ENCODE results near the gene EYA3.

EYA3 gene

GRCh38 chr1:28073867-28074266 is 14.5 kb downstream of the EYA3 start:
- H3K27ac ChIP-seq (ENCODE audit: insufficient read depth in 1 of 2, low read depth in 1 of 2, low read length in 2 of 2, poor library complexity in 1 of 2, severe bottlenecking in 2 of 2): no peak overlapping the region
- H3K4me3 ChIP-seq (ENCODE audit: control insufficient read depth in 1 of 7, extremely low read depth in 1 of 7, insufficient read depth in 4 of 7, low read depth in 2 of 7, low read length in 6 of 7): no peak overlapping the region
- no peak for DNase-seq
- POLR2A ChIA-PET: no interaction called here
- H3K36me3 ChIP-seq (ENCODE audit: control insufficient read depth in 4 of 4, insufficient read depth in 4 of 4, low read length in 3 of 4): peaks cover 0 to 16% (median 2%) of the 10 kb centered on the region in 4 experiments
- H3K4me1 ChIP-seq (ENCODE audit: control extremely low read depth in 1 of 4, control insufficient read depth in 4 of 4, insufficient read depth in 4 of 4, low read length in 3 of 4): peaks cover 0 to 3% (median 0%) of the 10 kb centered on the region in 4 experiments
- H3K27me3 ChIP-seq (replicated peaks in 2 of 5; ENCODE audit: control insufficient read depth in 4 of 5, insufficient read depth in 5 of 5, low read length in 4 of 5): no peaks in the 10 kb centered on the region
- CTCF ChIA-PET: no interaction called here
- WGBS (ENCODE audit: insufficient coverage): no CpG with 5 or more reads among the region's 1 CpG
- no peaks in the 10 kb centered on the region for H3K9me3 ChIP-seq (ENCODE audit: control extremely low read depth in 1 of 5, control insufficient read depth in 4 of 5, insufficient read depth in 2 of 5, low read depth in 1 of 5, low read length in 4 of 5)

DNA sequence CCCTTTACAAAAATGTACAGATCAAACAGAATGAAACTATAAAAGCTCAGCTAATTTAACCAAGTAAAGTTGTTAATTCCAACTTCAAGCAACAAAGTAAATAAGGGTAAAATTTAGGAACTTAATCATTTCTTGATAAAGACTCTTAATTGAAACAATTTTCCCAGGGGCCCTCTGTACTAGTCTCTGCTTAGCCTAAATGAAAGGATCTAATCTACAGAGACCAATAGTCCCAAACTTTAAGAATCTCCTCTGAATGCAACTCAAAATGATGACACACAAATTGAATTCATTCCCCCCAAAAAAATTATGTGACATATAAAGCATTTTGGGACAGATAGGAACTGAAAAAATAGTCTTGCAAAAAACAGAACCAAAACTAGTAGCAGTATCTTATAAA is 16.6 kb downstream of the EYA3 start:
- H3K4me3 ChIP-seq (ENCODE audit: control insufficient read depth in 1 of 7, extremely low read depth in 1 of 7, insufficient read depth in 4 of 7, low read depth in 2 of 7, low read length in 6 of 7): no peak overlapping the region
- H3K36me3 ChIP-seq (ENCODE audit: control insufficient read depth in 4 of 4, insufficient read depth in 4 of 4, low read length in 3 of 4): peaks cover 0 to 10% (median 0%) of the 10 kb centered on the region in 4 experiments
- no peaks in the 10 kb centered on the region for H3K27me3 ChIP-seq (replicated peaks in 2 of 5; ENCODE audit: control insufficient read depth in 4 of 5, insufficient read depth in 5 of 5, low read length in 4 of 5)
- DNase-seq: no peak
- ChIA-PET POLR2A (no interaction called here), CTCF (no interaction called here)
- H3K9me3 ChIP-seq (ENCODE audit: control extremely low read depth in 1 of 5, control insufficient read depth in 4 of 5, insufficient read depth in 2 of 5, low read depth in 1 of 5, low read length in 4 of 5): no peaks in the 10 kb centered on the region
- peaks cover 0 to 3% (median 1%) of the 10 kb centered on the region in 4 experiments for H3K4me1 ChIP-seq (ENCODE audit: control extremely low read depth in 1 of 4, control insufficient read depth in 4 of 4, insufficient read depth in 4 of 4, low read length in 3 of 4)
- no peak overlapping the region for H3K27ac ChIP-seq (ENCODE audit: insufficient read depth in 1 of 2, low read depth in 1 of 2, low read length in 2 of 2, poor library complexity in 1 of 2, severe bottlenecking in 2 of 2)

DNA sequence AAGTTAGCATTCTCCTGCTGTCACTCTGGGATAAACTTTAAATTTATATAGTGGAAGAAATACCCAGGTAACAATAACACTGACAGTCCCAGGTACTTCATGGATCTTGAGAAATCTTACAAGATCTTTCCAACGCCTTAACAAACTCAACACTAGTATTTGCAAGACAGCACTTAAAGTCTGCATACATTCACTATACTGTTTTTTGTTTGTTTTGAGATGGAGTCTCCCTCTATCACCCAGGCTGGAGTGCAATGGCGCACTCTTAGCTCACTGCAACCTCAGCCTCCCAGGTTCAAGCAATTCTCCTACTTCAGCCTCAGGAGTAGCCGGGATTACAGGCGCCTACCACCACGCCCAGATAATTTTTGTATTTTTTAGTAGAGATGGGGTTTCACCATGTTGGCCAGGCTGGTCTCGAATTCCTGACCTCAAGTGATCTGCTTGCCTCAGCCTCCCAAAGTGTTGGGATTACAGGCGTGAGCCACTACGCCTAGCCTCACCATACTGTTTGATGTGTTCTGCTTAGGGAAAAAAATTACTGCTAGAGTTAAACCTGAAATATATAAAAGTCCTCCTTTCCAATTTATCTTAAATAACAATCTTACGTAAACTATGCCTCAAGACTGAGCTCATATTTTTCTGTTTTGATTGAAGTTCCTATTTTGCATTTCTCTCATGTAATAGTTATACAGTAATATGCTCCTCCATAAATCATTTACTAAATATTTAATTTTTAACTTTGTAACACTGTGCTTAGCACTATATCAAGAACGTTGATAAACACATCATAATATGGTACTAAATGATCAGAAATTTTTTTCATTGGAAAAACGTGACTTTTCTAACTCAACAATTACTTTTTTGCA is 17.5 kb downstream of the EYA3 start:
- no peak overlapping the region for H3K4me3 ChIP-seq (ENCODE audit: control insufficient read depth in 1 of 7, extremely low read depth in 1 of 7, insufficient read depth in 4 of 7, low read depth in 2 of 7, low read length in 6 of 7)
- no peak for DNase-seq
- peaks cover 0 to 7% (median 1%) of the 10 kb centered on the region in 4 experiments for H3K4me1 ChIP-seq (ENCODE audit: control extremely low read depth in 1 of 4, control insufficient read depth in 4 of 4, insufficient read depth in 4 of 4, low read length in 3 of 4)
- H3K27me3 ChIP-seq (replicated peaks in 2 of 5; ENCODE audit: control insufficient read depth in 4 of 5, insufficient read depth in 5 of 5, low read length in 4 of 5): no peaks in the 10 kb centered on the region
- no peaks in the 10 kb centered on the region for H3K9me3 ChIP-seq (ENCODE audit: control extremely low read depth in 1 of 5, control insufficient read depth in 4 of 5, insufficient read depth in 2 of 5, low read depth in 1 of 5, low read length in 4 of 5)
- no peak overlapping the region for H3K27ac ChIP-seq (ENCODE audit: insufficient read depth in 1 of 2, low read depth in 1 of 2, low read length in 2 of 2, poor library complexity in 1 of 2, severe bottlenecking in 2 of 2)
- 86% methylated on average over 1 of the region's 11 CpGs for WGBS (ENCODE audit: insufficient coverage)
- peaks cover 0 to 9% (median 0%) of the 10 kb centered on the region in 4 experiments for H3K36me3 ChIP-seq (ENCODE audit: control insufficient read depth in 4 of 4, insufficient read depth in 4 of 4, low read length in 3 of 4)
- POLR2A ChIA-PET: no interaction called here
- CTCF ChIA-PET: no interaction called here

DNA sequence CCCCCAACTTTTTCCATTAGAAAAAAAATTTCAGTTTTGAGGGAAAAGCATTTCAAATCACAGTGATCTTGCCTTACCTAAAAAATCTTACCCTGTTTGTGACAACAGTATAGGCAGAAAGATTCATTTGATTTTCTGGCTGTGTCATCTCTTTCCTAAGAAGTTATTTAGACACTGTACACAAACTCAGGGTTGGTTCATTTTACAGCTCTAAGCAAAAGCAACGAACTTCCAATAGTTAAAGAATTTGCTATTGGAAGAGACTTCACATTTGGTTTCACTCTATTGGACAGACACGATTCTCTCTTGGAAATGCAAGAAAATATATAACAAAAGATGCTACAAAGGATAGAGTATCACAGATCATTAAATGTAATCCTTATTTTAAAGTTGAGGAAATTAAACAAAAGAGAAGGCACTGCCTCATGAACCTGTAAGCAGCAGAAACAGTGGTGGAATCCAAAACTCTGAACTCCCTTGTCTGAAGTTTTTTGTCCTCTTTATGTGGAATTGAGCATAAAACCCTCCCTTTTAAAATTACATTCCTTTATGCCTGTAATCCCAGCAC is 20.8 kb downstream of the EYA3 start:
- H3K9me3 ChIP-seq (ENCODE audit: control extremely low read depth in 1 of 5, control insufficient read depth in 4 of 5, insufficient read depth in 2 of 5, low read depth in 1 of 5, low read length in 4 of 5): no peaks in the 10 kb centered on the region
- no peaks in the 10 kb centered on the region for H3K27me3 ChIP-seq (replicated peaks in 2 of 5; ENCODE audit: control insufficient read depth in 4 of 5, insufficient read depth in 5 of 5, low read length in 4 of 5)
- peaks cover 0 to 7% (median 0%) of the 10 kb centered on the region in 4 experiments for H3K4me1 ChIP-seq (ENCODE audit: control extremely low read depth in 1 of 4, control insufficient read depth in 4 of 4, insufficient read depth in 4 of 4, low read length in 3 of 4)
- H3K27ac ChIP-seq (ENCODE audit: insufficient read depth in 1 of 2, low read depth in 1 of 2, low read length in 2 of 2, poor library complexity in 1 of 2, severe bottlenecking in 2 of 2): no peak overlapping the region
- ChIA-PET POLR2A (no interaction called here), CTCF (interaction anchor here (1.5 kb wide), 1 partner anchor 20 kb away, joined by 6 read pairs; the partner anchor contains the start of gene EYA3)
- no peak for DNase-seq
- no peak overlapping the region for H3K4me3 ChIP-seq (ENCODE audit: control insufficient read depth in 1 of 7, extremely low read depth in 1 of 7, insufficient read depth in 4 of 7, low read depth in 2 of 7, low read length in 6 of 7)
- WGBS (ENCODE audit: insufficient coverage): 88% methylated on average over 1 of the region's 2 CpGs
- H3K36me3 ChIP-seq (ENCODE audit: control insufficient read depth in 4 of 4, insufficient read depth in 4 of 4, low read length in 3 of 4): peaks cover 0 to 4% (median 1%) of the 10 kb centered on the region in 4 experiments

- CTCF ChIA-PET: interaction anchor here (1.5 kb wide), 1 partner anchor 21 kb away, joined by 6 read pairs; the partner anchor contains the start of gene EYA3
- no CpG with 5 or more reads among the region's 3 CpGs for WGBS (ENCODE audit: insufficient coverage)
- no peak overlapping the region for H3K27ac ChIP-seq (ENCODE audit: insufficient read depth in 1 of 2, low read depth in 1 of 2, low read length in 2 of 2, poor library complexity in 1 of 2, severe bottlenecking in 2 of 2)
- peaks cover 0 to 4% (median 1%) of the 10 kb centered on the region in 4 experiments for H3K36me3 ChIP-seq (ENCODE audit: control insufficient read depth in 4 of 4, insufficient read depth in 4 of 4, low read length in 3 of 4)
- no peaks in the 10 kb centered on the region for H3K9me3 ChIP-seq (ENCODE audit: control extremely low read depth in 1 of 5, control insufficient read depth in 4 of 5, insufficient read depth in 2 of 5, low read depth in 1 of 5, low read length in 4 of 5)
- no peak overlapping the region for H3K4me3 ChIP-seq (ENCODE audit: control insufficient read depth in 1 of 7, extremely low read depth in 1 of 7, insufficient read depth in 4 of 7, low read depth in 2 of 7, low read length in 6 of 7)
- no peaks in the 10 kb centered on the region for H3K27me3 ChIP-seq (replicated peaks in 2 of 5; ENCODE audit: control insufficient read depth in 4 of 5, insufficient read depth in 5 of 5, low read length in 4 of 5)
- DNase-seq: peak in 1 of 3 donors; percentile 47
- POLR2A ChIA-PET: no interaction called here
- peaks cover 0 to 7% (median 0%) of the 10 kb centered on the region in 4 experiments for H3K4me1 ChIP-seq (ENCODE audit: control extremely low read depth in 1 of 4, control insufficient read depth in 4 of 4, insufficient read depth in 4 of 4, low read length in 3 of 4)
These were observed 21.8 kb downstream of the EYA3 start for GRCh38 chr1:28066393-28067154.

DNA sequence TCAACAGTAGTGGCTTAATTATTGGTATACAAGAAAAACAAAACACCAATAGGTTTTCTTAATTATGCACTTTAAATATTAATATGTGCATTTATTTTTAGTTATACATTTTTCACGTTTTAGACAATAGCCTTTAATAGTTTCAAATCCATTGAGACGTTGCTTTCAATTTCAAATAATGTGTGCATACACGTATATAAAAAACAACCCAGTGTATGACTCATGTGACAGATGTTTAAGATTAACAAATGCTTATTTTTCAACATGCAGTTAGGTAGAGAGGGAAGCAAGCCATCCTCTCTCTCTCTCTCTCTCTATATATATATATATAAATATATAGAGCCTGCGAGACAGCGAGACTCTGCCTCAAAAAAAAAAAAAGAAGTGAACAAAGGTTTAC is 24.3 kb downstream of the EYA3 start:
- Histone ChIP-seq H3K36me3 (ENCODE audit: control insufficient read depth in 4 of 4, insufficient read depth in 4 of 4, low read length in 3 of 4) (peaks cover 0 to 2% (median 0%) of the 10 kb centered on the region in 4 experiments), H3K27ac (ENCODE audit: insufficient read depth in 1 of 2, low read depth in 1 of 2, low read length in 2 of 2, poor library complexity in 1 of 2, severe bottlenecking in 2 of 2) (no peak overlapping the region), H3K4me1 (ENCODE audit: control extremely low read depth in 1 of 4, control insufficient read depth in 4 of 4, insufficient read depth in 4 of 4, low read length in 3 of 4) (peaks cover 0 to 10% (median 3%) of the 10 kb centered on the region in 4 experiments), H3K27me3 (replicated peaks in 2 of 5; ENCODE audit: control insufficient read depth in 4 of 5, insufficient read depth in 5 of 5, low read length in 4 of 5) (no peaks in the 10 kb centered on the region), H3K4me3 (ENCODE audit: control insufficient read depth in 1 of 7, extremely low read depth in 1 of 7, insufficient read depth in 4 of 7, low read depth in 2 of 7, low read length in 6 of 7) (peak overlapping the region in 1 of 7 experiments; percentile 37), H3K9me3 (ENCODE audit: control extremely low read depth in 1 of 5, control insufficient read depth in 4 of 5, insufficient read depth in 2 of 5, low read depth in 1 of 5, low read length in 4 of 5) (no peaks in the 10 kb centered on the region)
- peak in 2 of 3 donors; percentile 64 to 68 for DNase-seq
- WGBS (ENCODE audit: insufficient coverage): no CpG with 5 or more reads among the region's 5 CpGs
- POLR2A ChIA-PET: no interaction called here
- CTCF ChIA-PET: no interaction called here
